Esophagus squamous epithelium (tissue), 5 donors: ENCODE results near the gene DHX30. TPM values are rescaled to one million over a fixed set of nuclear protein-coding genes. Genes with fewer than 3 reads are reported as not detected.

Experiments used
- DNase-seq: peaks from one replicate; lab custom pipeline; 2025; lab: John Stamatoyannopoulos, UW
- H3K27ac ChIP-seq, 4 donors: fragments of 200-600 bp; sonication (generic); one replicate each; pipeline ENCODE4 v1.5.1; 2016 to 2019; ENCODE audit warnings: mild to moderate bottlenecking in 1 of 4
- H3K27me3 ChIP-seq, 4 donors: fragments of 200-600 bp; sonication (generic); 1 replicate in 3 of 4; 2 replicates in 1 of 4; pipeline versions ENCODE4 v1.5.1 to v1.6.0; 2017 to 2021; ENCODE audit warnings: antibody characterized with exemption in 1 of 4
- H3K36me3 ChIP-seq, 3 donors: fragments of 200-600 bp; sonication (generic); one replicate each; pipeline ENCODE4 v1.5.1; 2016 to 2019
- H3K4me1 ChIP-seq, 3 donors: fragments of 200-600 bp; sonication (generic); one replicate each; pipeline ENCODE4 v1.5.1; 2017 to 2019
- H3K4me3 ChIP-seq, 4 donors: fragments of 200-600 bp; sonication (generic); 1 replicate in 3 of 4; 2 replicates in 1 of 4; pipeline ENCODE4 v1.5.1; 2016 to 2019; ENCODE audit warnings: mild to moderate bottlenecking in 2 of 4, moderate library complexity in 1 of 4
- H3K9me3 ChIP-seq, 3 donors: fragments of 200-600 bp; sonication (generic); one replicate each; pipeline ENCODE4 v1.5.1; 2016 to 2019
- CTCF ChIP-seq, 6 experiments: fragments of 450-650 bp in 4 of 6; fragments of 200-600 bp in 2 of 6; sonication (generic) in 2 of 6; IDR thresholded peaks; one replicate each; pipeline ENCODE4 v1.5.1; 2016 to 2019; ENCODE audit warnings: antibody characterized with exemption in 6 of 6, mild to moderate bottlenecking in 4 of 6, moderate library complexity in 4 of 6
- POLR2A ChIP-seq, 4 donors: fragments of 450-650 bp; IDR thresholded peaks; one replicate each; pipeline ENCODE4 v1.6.1; 2017; ENCODE audit warnings: antibody characterized with exemption in 4 of 4, mild to moderate bottlenecking in 4 of 4, moderate library complexity in 3 of 4
- WGBS, 2 donors: methylation state at CpG; one replicate each; pipeline ENCODE4 v1.1.5; 2018; 5-methylcytosine and 5-hydroxymethylcytosine counted together
- intact Hi-C: fragments of 100-400 bp; cut with DNase I; formaldehyde crosslinking; loops from one replicate; pipeline ENCODE4 v1.15.0; 2022
- total RNA-seq, 4 donors: library from RNA; depleted of rRNA; stranded (reverse); fragments of >200 nt; gene quantifications; one replicate each; pipeline ENCODE4 v1.1.0, GENCODE V29; 2016
- donor health status: DM: yes; HTN: yes; CAD: no.

The DHX30 gene
- total RNA-seq, 4 donors from 2014 or later: 32.8 to 63.5 (median 44.8) TPM

- H3K27ac ChIP-seq: no peak overlapping the region
- H3K27me3 ChIP-seq: no peaks in the 10 kb centered on the region
- peaks cover 0 to 12% (median 0%) of the 10 kb centered on the region in 3 donors for H3K4me1 ChIP-seq
- TF ChIP-seq CTCF (IDR thresholded peaks at IDR 0.05) (no peak), POLR2A (IDR thresholded peaks at IDR 0.05) (no peak)
- H3K9me3 ChIP-seq: no peaks in the 10 kb centered on the region
- intact Hi-C loops: no loop called here
- H3K36me3 ChIP-seq: no peaks in the 10 kb centered on the region
- H3K4me3 ChIP-seq: no peak overlapping the region
- no peak for DNase-seq
- 87 to 88% methylated on average over 12 to 16 of the region's 16 CpGs for WGBS, 2 donors
Measured at GRCh38 chr3:47791193-47791855, 11.6 kb upstream of the DHX30 start.

GRCh38 chr3:47792699-47793098 is 10.2 kb upstream of the DHX30 start:
- Histone ChIP-seq H3K36me3 (no peaks in the 10 kb centered on the region), H3K9me3 (no peaks in the 10 kb centered on the region), H3K4me3 (no peak overlapping the region), H3K27me3 (no peaks in the 10 kb centered on the region), H3K4me1 (peaks cover 0 to 12% (median 0%) of the 10 kb centered on the region in 3 donors), H3K27ac (no peak overlapping the region)
- 97 to 100% methylated on average over 2 of the region's 2 CpGs for WGBS, 2 donors
- intact Hi-C loops: loop anchor here (2.0 kb wide), 1 partner anchor 270 kb away; no protein-coding TSS in a partner anchor
- TF ChIP-seq POLR2A (IDR thresholded peaks at IDR 0.05): no peak
- TF ChIP-seq CTCF (IDR thresholded peaks at IDR 0.05): no peak
- no peak for DNase-seq

- Histone ChIP-seq H3K4me3 (no peak overlapping the region), H3K36me3 (no peaks in the 10 kb centered on the region), H3K9me3 (no peaks in the 10 kb centered on the region), H3K27ac (no peak overlapping the region), H3K4me1 (peaks cover 0 to 8% (median 0%) of the 10 kb centered on the region in 3 donors), H3K27me3 (no peaks in the 10 kb centered on the region)
- no peak for DNase-seq
- TF ChIP-seq CTCF (IDR thresholded peaks at IDR 0.05) (no peak), POLR2A (IDR thresholded peaks at IDR 0.05) (no peak)
- intact Hi-C loops: no loop called here
- WGBS, 2 donors: 74 to 79% methylated on average over 4 of the region's 4 CpGs
Measured at GRCh38 chr3:47794544-47794943, 8.4 kb upstream of the DHX30 start.

- TF ChIP-seq POLR2A (IDR thresholded peaks at IDR 0.05) (no peak), CTCF (IDR thresholded peaks at IDR 0.05) (peak in 2 of 6 experiments; percentile 9 to 32)
- no peak overlapping the region for H3K27ac ChIP-seq
- intact Hi-C loops: no loop called here
- H3K9me3 ChIP-seq: no peaks in the 10 kb centered on the region
- H3K4me1 ChIP-seq: peaks cover 0 to 25% (median 17%) of the 10 kb centered on the region in 3 donors
- no peak for DNase-seq
- no peaks in the 10 kb centered on the region for H3K27me3 ChIP-seq
- no peaks in the 10 kb centered on the region for H3K36me3 ChIP-seq
- 85 to 93% methylated on average over 2 to 4 of the region's 4 CpGs for WGBS, 2 donors
- H3K4me3 ChIP-seq: no peak overlapping the region
Measured at GRCh38 chr3:47799733-47800132, 3.2 kb upstream of the DHX30 start.

- TF ChIP-seq CTCF (IDR thresholded peaks at IDR 0.05): no peak
- TF ChIP-seq POLR2A (IDR thresholded peaks at IDR 0.05): no peak
- intact Hi-C loops: no loop called here
- WGBS, 2 donors: 0 to 1% methylated on average over 2 to 9 of the region's 20 CpGs
- Histone ChIP-seq H3K4me3 (peak overlapping the region; percentile 79 to 100 (median 92)), H3K9me3 (no peaks in the 10 kb centered on the region), H3K27ac (peak overlapping the region; percentile 93 to 99 (median 98)), H3K27me3 (no peaks in the 10 kb centered on the region), H3K4me1 (peaks cover 0 to 27% (median 17%) of the 10 kb centered on the region in 3 donors), H3K36me3 (peaks cover 0 to 34% (median 10%) of the 10 kb centered on the region in 3 donors)
- DNase-seq: no peak
Measured at GRCh38 chr3:47803480-47804025, 615 bp downstream of the DHX30 start.
